GM04503 (cell line): Measurements from ENCODE around the gene DNAL1.
A peak's percentile ranks its signal among the peaks of the same experiment; 100 is the strongest.
"Not testable (repeated sequence)": the region's sequence is repeated elsewhere in the genome, so short reads cannot be mapped to it uniquely, and the experiment has no call there.

Source experiments
- DNase-seq: peaks from one replicate; pipeline ENCODE4 v3.0.0-alpha.2; 2012; ENCODE audit warnings: low read depth

The DNAL1 gene, protein sequence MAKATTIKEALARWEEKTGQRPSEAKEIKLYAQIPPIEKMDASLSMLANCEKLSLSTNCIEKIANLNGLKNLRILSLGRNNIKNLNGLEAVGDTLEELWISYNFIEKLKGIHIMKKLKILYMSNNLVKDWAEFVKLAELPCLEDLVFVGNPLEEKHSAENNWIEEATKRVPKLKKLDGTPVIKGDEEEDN

DNA sequence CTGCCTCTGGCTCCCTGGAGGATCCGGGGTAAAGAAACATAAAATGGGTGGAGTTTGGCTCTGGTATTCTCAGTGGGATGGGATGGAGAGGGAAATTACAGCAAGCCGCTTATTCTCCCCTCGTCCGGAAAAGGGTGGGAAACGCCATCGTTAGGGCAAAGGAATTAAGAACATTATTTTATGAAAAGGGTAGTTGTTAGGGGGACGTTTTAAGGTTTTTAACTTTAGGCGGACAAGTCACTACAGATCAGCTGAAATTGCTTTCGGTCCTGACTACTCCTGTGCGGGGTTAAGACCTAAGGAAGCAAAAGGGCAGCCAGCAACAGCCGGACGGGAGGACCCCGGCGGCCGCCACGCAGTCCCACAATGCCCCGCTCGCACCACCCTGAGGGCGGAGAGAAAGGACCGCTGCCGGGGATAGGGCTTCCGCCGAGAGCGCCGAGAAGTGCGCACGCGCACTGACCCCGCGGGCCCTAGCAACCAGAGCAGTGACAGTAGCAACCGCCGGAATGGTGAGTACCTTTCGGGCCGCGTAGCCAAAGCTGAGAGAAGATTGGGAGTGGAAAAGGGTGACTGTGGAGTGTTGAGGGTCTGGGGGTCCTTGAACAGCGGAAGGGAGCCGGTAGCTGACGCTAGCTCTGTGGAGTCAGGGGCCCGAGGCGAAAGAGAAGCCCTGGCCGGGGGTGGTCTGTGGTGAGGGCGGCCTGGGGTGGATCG, at the start of gene DNAL1:
Gene DNAL1, plus strand, starts transcription at position 456 of the 717 bp plus-strand sequence. Its CDS starts 54 bp downstream, at position 510.
- peak; percentile 62 for DNase-seq

DNA sequence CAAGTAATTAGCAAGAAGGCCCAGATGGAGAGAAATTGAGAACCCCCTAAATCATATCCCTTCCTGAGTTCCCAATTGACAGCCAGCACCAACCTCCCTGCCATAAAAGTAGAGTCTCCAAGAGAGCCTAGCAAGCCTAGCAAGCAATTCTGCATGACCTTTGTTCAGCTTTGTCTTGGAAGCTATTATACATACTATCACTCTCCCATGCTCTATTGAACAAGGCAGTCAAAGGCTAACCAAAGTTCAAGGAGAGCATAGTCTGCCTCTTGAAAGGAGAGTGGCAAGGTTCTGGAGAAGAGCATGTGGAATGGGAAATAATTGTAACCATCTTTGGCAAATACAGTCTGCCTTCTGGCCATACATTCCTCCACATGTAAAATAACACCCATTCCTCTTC, 45.3 kb upstream of the DNAL1 start:
- DNase-seq = no peak

DNA sequence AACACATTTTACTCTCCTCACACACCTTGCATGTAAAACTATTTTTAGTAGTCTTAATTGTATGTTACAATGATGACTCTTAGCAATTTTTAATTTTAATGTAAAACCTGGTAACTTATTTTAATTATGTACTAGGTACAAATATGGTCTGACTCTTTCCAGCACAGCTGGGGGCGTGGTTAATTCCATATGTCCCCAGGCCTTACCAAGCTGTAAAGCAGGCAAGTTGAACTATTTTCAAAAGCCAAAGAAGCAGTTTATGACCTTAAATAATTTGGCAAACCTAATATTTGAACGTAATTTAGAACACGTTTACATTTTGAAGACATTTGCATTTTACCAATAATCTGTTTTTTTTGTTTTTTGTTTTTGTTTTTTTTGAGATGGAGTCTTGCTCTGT, 41.8 kb upstream of the DNAL1 start:
- DNase-seq = no peak

DNA sequence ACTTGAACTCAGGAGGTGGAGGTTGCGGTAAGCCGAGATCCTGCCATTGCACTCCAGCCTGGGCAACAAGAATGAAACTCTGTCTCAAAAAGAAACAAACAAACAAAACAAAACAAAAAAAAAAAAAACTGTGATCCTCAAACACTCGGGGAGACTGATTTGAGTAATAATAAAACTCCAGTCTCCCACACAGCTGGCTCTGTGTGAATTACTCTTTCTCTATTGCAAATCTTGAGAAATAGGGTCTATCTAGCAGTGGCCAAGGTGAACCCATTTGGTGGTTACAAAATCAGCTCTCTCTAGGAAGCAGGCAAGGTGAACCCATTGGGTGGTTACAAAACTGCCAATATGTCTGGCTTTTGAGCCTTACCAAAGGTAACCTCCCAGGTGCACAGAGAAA, 38.5 kb upstream of the DNAL1 start:
- DNase-seq = no peak

DNA sequence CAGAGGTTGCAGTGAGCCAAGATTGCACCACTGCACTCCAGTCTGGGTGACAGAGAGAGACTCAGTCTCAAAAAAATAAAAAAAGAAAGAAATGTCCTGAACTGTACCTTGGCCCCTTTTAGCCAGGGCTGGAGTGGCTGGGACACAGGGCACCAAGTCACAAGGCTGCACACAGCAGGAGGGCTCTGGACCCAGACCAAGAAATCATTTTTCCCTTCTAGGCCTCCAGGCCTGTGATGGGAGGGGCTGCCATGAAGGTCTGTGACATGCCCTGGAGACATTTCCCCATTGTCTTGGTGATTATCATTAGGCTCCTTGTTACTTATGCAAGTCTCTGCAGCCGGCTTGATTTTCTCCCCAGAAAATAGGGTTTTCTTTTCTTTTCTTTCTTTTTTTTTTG, 37.5 kb upstream of the DNAL1 start:
- DNase-seq = no peak

DNA sequence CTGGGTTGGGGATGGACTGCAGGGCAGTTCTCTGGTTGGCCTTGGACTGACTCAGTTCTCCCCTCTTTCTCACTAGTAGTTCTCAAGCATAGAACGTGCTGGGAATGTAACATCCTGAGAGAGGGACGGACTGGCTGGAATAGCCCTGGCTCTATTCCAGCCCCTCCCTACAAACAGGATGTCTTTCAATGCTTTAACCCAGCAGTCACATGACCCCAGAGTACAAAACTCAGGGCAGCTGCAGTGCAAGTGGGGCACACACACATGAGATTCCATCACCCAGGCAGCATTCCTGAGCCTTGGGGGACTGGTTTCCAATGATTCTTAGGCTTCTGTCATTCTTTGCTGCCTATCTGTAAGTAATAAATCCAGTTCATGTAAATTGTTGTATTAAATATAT, 34.1 kb upstream of the DNAL1 start:
- no peak for DNase-seq

DNA sequence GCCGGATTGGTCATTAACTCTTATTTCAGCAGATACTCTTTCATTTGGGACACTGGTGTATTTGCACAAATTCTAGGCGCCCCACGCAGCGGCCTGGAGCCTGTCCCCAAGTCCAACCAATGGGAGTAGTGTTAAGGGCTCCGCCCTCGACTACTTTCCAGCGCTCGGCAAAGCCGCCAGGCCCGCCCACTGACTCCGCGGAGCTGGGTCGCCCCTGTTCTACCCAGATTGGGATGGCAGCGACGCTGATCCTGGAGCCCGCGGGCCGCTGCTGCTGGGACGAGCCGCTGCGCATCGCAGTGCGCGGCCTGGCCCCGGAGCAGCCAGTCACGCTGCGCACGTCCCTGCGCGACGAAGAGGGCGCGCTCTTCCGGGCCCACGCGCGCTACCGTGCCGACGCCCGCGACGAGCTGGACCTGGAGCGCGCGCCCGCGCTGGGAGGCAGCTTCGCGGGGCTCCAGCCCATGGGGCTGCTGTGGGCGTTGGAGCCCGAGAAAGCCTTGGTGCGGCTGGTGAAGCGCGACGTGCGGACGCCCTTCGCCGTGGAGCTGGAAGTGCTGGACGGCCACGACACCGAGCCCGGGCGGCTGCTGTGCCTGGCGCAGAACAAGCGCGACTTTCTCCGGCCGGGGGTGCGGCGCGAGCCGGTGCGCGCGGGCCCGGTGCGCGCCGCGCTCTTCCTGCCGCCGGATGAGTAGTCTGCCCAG, 32.3 kb upstream of the DNAL1 start, which contains the start of gene ACOT6:
Gene ACOT6, plus strand, starts transcription at position 179 of the 707 bp plus-strand sequence. Its CDS starts 55 bp downstream, at position 234.
- no peak for DNase-seq

DNA sequence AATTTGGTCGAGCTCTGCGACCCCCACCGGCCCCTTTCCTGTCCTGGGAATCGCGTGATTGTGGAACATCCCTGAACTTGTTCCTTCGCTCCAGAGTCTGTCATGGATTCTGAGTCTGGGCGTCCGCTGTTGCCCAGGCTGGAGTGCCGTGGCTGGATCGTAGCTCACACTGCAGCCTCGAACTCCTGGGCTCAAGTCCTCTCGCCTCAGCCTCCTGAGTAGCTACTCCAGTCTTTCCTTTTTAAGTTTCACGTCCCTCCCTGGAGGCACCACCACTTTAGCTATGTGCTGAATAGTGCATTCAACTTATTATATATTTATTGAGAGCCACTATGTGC, 31.8 kb upstream of the DNAL1 start:
- no peak for DNase-seq

DNA sequence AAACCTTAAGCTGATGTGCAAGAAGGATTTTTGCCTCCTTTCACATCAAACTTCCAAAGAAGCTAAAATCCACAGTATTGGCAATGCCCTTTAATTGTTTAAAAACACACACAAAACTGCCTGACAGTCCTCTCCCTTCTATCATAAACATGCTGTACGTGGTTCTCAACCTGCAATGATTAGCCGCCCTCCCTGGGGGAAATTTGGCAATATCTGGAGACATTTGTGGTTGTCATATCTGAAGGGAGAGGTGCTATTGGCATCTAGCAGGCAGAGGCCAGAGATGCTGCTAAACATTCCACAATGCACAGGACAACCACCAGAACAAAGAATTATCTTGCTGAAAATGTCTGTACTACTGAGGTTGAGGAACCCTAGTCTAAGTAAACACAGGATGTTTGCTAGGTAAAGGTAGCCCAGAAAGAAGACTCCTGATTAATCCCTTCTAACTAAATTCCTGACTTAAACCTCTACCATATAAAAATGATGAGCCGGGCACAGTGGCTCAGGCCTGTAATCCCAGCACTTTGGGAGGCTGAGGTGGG, 31.3 kb upstream of the DNAL1 start:
- no peak for DNase-seq

DNA sequence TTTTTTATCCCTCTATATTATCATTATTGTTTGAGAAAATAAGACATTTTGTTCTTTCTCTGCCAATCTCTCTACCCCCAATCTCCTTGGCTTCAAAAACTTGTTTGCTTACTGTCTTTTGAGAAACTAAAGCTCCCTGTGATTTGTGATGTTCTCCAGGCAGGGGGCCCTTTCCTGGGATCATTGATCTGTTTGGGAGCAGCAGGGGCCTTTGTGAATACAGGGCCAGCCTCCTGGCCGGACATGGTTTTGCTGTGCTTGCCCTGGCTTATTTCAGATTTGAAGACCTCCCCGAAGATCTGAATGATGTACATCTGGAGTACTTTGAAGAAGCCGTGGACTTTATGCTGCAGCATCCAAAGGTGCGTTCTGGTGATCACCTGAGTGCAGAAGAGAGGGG, 28.0 kb upstream of the DNAL1 start:
- DNase-seq = no peak

DNA sequence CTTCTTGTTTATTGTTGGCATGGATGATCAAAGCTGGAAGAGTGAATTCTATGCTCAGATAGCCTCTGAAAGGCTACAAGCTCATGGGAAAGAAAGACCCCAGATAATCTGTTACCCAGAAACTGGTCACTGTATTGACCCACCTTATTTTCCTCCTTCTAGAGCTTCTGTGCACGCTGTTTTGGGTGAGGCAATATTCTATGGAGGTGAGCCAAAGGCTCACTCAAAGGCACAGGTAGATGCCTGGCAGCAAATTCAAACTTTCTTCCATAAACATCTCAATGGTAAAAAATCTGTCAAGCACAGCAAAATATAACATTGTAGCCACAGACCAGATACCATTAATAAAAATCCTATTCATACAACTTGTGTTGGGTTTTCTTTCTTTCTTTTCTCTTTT, 25.3 kb upstream of the DNAL1 start:
- DNase-seq = no peak

DNA sequence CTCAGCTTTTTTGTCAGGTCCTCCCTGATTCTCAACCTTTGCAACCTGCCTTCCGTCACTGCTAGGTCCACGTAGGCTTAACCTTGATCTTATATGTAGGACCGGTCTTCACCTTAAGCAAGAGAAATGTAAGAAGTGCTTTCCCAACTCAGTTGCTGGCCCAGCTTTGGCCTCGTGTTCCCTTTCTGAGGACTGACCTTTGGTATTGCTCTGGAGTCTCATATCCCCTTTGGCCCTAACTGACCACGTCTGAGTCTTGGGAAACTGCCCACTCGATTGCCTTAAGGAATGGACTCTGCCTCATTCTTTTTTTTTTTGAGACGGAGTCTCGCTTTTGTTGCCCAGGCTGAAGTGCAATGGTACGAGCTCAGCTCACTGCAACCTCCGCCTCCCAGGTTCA, 24.5 kb upstream of the DNAL1 start:
- no peak for DNase-seq

DNA sequence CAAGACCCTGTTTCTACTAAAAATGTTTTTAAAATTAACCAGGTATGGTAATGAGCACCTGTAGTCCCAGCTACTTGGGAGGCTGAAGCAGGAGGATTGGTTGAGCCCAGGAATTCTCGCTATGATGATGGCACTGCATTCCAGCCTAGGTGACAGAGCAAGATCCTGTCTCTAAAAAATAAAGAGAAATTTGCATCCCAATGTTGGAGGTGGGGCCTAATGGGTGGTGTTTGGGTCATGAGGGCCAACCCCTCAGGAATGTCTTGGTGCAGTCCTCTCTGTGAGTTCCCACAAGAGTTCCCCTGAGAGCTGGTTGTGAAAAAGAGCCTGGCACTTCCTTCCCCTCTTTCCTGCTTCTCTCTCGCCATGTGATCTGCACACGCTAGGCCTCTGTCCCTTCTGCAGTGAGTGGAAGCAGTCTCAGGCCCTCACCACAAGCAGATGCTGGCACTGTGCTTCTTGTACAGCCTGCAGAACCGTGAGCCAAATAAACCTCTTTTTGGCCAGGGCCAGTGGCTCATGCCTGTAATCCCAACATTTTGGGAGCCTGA, 21.2 kb upstream of the DNAL1 start:
- DNase-seq = no peak

DNA sequence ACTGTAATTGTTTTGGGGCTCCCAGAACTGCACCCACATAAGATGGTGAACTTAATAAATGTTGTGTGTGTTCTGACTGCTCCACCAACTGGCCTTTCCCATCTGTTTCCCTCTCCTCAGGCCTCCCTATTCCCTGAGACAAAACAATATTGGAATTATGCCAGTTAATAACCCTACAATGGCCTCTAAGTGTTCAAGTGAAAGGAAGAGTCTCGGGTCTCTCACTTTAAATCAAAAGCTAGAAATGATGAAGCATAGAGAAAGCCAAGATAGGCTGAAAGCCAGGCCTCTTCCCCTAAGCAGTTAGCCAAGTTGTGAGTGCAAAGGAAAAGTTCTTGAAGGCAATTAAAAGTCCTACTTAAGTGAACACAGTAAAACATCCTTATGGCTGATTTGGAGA, 19.1 kb upstream of the DNAL1 start:
- no peak for DNase-seq

DNA sequence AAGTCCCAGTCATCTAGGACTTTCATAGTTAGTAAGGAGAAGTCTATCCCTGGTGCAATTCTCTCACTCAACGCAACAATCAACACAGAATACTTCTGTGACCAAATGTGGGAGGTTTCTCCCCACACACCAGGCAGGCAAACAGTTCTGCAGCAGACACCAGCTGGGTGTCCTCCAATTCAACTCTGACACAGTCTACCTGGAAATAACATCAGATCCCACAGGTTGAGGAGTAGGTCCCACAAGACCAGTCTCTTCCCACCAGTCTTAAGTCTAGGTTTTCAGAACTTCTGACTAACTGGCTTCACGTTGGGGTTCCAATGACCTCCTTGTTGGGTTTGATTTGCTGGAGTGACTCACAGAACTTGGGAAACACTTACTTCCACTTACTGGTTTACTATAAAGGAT, 17.6 kb upstream of the DNAL1 start:
- no peak for DNase-seq

DNA sequence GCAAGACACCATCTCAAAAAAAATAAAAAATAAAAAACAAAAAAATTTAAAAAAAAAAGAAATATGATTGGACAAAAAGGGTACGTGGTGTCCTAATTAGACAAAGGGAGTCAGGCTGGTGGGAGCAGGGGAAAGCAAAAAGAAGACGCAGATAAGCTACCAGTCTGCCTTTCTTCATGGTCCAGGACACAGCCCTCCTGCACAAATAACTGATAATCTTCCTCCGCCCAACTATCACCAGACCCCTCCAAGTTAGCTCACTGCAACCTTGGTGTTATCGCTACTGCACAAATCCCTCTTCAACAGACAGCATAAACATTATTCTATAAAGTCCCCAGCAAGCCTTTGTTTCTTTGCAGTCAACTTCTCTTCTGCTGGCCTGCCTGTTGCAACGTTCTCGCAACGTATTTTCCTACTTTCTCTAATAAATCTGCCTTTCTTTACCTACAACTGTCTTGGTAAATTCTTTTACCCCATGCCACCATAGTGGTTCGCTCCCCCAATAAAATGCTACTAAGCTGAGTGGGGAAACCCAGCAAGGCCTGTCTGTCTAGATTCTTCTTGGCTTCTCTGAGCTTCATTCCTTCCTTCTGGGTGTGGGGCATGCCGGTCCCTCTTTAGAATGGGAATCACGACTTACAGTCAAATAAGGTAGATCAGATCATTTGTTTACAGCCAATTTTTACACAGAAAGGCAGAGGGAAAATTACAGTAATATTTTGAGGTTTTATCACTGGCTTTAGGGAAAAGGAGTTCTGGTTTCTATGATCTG, 14.6 kb upstream of the DNAL1 start:
- no peak for DNase-seq

DNA sequence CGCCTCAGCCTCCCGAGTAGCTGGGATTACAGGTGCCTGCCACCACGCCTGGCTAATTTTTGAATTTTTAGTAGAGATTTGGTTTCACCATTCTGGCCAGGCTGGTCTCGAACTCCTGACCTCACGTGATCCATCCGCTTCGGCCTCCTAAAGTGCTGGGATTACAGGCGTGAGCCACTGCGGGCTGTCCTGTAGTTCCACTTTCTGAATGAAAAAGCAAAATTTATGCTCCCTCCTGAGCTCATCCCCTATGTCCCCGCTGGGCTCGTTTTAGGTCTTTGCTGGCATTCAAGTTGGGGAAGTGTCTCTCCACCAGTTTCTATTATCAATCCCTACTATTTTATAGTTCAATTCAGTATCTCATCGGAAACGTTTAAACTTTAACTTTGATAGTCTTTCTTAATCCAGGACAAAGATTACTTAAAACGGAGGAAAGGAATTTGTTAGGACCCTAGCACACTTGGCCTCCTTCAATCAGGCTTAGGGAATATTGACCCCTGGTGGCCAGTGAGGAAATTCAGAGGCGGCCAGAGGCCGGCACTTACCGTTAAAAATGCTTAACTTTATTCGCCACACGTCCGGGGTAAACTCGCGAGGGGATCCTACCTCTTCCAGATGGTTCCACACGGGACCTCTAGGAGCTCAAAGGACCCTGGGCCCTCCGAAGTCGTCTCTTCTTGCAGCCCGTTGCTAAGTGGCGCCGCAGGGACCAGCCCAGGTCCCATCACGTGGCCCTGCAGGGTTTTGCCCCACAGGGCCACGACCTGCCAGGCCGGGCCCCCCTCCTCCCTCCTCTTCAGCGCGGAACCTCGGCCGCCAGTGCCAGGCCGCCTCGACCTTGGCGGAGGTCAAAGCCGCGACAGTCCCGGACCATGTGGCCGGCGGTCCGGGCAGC, 11.4 kb upstream of the DNAL1 start:
- no peak for DNase-seq

DNA sequence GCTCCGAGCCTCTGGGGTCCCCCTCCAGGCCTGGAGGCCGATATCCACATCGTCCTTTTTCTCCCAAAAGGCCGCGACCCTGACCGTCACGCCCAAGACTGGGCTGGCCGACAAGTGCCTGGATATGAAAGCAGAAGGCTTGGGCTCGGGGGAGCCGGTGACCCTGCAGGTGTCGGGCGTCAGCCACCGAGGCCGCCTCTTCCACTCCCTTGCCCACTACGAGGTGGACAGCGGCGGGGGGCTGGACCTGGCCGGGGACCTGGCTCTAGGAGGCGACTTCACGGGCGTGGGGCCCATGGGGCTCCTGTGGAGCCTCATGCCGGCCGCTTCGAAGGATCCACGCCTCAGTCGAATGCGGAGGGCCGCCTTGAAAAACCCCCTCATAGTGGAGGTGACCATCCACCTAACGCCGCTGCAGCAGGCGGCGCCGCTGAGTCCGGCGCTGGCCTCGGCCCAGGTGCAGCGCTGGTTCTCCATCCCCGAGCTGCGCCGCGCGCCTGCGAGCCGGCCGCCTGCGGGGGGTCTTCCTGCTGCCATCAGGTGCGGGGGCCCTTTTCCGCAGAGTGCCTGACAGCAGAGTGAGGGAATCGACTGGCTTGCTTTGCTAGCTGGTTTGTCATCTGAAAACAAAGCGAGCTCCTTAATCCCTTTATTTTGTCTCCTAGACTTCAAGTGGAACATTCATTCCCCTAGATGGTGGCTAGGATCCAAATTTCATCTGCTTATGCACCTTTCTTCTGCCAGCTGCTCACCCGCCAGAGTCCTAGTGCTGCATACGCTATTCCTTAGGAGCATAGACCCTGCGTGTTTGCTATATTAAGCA, 10.6 kb upstream of the DNAL1 start:
- no peak for DNase-seq

DNA sequence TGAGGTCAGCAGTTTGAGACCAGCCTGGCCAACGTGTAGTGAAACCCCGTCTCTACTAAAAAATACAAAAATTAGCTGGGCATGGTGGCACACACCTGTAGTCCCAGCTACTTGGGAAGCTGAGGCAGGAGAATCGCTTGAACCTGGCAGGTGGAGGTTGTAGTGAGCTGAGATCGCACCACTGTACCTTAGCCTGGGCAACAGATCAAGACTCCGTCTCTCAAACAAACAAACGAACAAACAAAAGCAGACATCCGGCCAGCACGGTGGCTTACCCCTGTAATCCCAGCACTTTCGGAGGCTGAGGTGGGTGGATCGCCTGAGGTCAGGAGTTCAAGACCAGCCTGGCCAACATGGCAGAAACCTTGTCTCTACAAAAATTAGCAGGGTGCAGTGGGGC, 8.4 kb upstream of the DNAL1 start:
- DNase-seq = not testable (repeated sequence)

DNA sequence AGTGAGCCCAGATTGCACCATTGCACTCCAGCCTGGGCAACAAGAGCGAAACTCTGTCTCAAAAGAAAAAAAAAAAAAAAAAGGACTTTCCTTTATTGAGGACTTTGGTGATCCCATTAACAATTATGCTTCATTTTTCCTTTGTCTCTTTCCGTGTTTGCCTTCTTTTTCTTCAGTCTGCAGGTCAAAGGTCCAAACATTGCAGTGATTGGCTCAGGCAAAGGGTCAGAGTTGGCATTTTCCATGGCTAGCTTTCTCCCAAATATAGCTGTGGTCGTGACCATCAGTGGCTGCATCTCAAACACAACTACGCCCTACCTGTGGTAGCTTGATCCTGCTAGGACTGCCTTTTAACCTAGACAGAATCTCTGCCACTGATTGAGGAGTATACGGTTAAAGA, 7.0 kb upstream of the DNAL1 start:
- no peak for DNase-seq
